SW480 (cell line): ENCODE data around the gene VPS37B.
"Not testable (repeated sequence)": the region's sequence is repeated elsewhere in the genome, so short reads cannot be mapped to it uniquely, and the experiment has no call there.

Source experiments
- DNase-seq: peaks from one replicate; pipeline ENCODE4 v3.0.0-alpha.2; 2016; ENCODE audit warnings: low spot score

Gene VPS37B

GRCh38 chr12:122905258-122905657, 9.3 kb upstream of the VPS37B start:
- not testable (repeated sequence) for DNase-seq

- DNase-seq = no peak
Observed at GRCh38 chr12:122903693-122904034, 7.7 kb upstream of the VPS37B start.

- DNase-seq = no peak
Observed at GRCh38 chr12:122902854-122903692, 7.1 kb upstream of the VPS37B start.

- DNase-seq = no peak
Observed at GRCh38 chr12:122899887-122900286, 4.0 kb upstream of the VPS37B start.

- no peak for DNase-seq
Observed at GRCh38 chr12:122896662-122897061, 738 bp upstream of the VPS37B start.

- no peak for DNase-seq
Observed at GRCh38 chr12:122895320-122895703, 612 bp downstream of the VPS37B start.

- no peak for DNase-seq
Observed at GRCh38 chr12:122894193-122895121, 1.5 kb downstream of the VPS37B start.

GRCh38 chr12:122893208-122894153, 2.4 kb downstream of the VPS37B start:
- DNase-seq = no peak

GRCh38 chr12:122892724-122893123, 3.2 kb downstream of the VPS37B start:
- DNase-seq = not testable (repeated sequence)

GRCh38 chr12:122891661-122892525, 4.0 kb downstream of the VPS37B start:
- peak; percentile 54 for DNase-seq

- DNase-seq = no peak
Observed at GRCh38 chr12:122889761-122890520, 6.0 kb downstream of the VPS37B start.

GRCh38 chr12:122888232-122888752, 7.6 kb downstream of the VPS37B start:
- DNase-seq = peak; percentile 78

- DNase-seq = no peak
Observed at GRCh38 chr12:122887819-122888212, 8.1 kb downstream of the VPS37B start.

GRCh38 chr12:122886851-122887818, 8.8 kb downstream of the VPS37B start:
- peak; percentile 73 for DNase-seq

GRCh38 chr12:122886161-122886560, 9.8 kb downstream of the VPS37B start:
- DNase-seq = no peak

GRCh38 chr12:122884860-122885259, 11.1 kb downstream of the VPS37B start:
- DNase-seq = no peak

- DNase-seq = no peak
Observed at GRCh38 chr12:122884091-122884826, 11.7 kb downstream of the VPS37B start.
